NB4 (cell line): ENCODE measurements around the gene GARNL3.

Experiments used
- DNase-seq: peaks from one replicate; pipeline ENCODE4 v3.0.0; 2010; ENCODE audit warnings: low read depth
- H3K4me3 ChIP-seq: one replicate; pipeline ENCODE4 v1.5.1; 2011; ENCODE audit warnings: mild to moderate bottlenecking, low read depth, low read length, moderate library complexity
- MYC ChIP-seq: IDR thresholded peaks from 2 replicates; pipeline ENCODE4 v1.6.1; 2011; ENCODE audit warnings: low read depth, low read length
- POLR2A ChIP-seq: IDR thresholded peaks from 2 replicates; pipeline ENCODE4 v1.6.1; 2011; ENCODE audit warnings: mild to moderate bottlenecking; ENCODE audit not compliant: insufficient read length; ENCODE audit errors: extremely low read depth
- TF ChIP-seq, protein P1 (sequence below): IDR thresholded peaks from one replicate; pipeline ENCODE4 v1.5.1; 2012; ENCODE audit warnings: low read depth, low read length
- TF ChIP-seq, protein P2 (sequence below): IDR thresholded peaks from 2 replicates; pipeline ENCODE4 v1.6.1; 2011; ENCODE audit warnings: low read depth, low read length

Gene GARNL3

DNA sequence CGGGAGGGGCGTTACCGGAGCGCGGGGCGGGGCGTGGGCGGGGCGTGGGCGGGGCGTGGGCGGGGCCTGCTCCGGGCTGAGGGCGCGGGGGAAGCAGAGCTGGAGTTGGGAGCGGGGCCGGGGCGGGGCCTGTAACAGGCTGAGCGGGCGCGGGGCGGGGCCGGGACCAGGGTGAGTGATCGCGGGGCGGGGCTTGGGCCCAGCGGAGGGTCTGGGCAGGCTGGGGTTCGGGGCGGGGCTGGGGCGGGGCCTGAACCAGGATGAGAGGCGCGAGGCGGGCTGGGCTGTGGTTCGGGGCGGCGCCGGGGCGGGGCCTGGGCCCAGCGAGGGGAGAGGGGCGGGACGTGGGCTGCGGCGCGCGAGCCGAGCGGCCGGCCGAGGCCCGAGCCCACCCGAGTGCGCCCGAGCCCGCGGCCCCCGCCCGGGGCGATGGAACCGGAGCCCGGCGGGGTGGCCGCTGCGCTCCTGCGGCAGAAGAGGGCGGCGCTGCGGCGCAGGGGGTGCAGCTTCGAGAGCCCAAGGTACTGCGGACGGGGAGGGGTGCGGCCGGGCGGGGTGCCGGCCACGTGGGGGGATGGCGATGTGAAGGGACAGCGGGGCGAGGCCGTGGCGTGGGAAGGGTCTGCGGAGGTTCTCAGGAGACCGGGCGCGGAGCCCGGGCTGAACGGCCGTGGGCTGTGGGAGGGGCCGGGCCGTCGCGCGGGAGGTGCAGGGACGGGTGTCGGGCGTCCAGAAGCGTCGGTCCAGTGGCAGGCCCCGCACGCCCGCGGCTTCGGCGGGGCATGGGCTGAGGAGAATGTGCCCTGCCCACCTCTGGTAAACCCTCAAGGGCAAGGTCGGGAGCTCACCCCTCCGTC lies 39.5 kb upstream of the GARNL3 start:
- no peak for TF ChIP-seq POLR2A
- TF ChIP-seq MYC, result no peak
- TF ChIP-seq, protein P1, sequence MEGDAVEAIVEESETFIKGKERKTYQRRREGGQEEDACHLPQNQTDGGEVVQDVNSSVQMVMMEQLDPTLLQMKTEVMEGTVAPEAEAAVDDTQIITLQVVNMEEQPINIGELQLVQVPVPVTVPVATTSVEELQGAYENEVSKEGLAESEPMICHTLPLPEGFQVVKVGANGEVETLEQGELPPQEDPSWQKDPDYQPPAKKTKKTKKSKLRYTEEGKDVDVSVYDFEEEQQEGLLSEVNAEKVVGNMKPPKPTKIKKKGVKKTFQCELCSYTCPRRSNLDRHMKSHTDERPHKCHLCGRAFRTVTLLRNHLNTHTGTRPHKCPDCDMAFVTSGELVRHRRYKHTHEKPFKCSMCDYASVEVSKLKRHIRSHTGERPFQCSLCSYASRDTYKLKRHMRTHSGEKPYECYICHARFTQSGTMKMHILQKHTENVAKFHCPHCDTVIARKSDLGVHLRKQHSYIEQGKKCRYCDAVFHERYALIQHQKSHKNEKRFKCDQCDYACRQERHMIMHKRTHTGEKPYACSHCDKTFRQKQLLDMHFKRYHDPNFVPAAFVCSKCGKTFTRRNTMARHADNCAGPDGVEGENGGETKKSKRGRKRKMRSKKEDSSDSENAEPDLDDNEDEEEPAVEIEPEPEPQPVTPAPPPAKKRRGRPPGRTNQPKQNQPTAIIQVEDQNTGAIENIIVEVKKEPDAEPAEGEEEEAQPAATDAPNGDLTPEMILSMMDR, result no peak
- TF ChIP-seq, protein P2, sequence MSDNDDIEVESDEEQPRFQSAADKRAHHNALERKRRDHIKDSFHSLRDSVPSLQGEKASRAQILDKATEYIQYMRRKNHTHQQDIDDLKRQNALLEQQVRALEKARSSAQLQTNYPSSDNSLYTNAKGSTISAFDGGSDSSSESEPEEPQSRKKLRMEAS, result 0 out of 2 replicates have a peak, but pooled peaks have one; percentile 21
- no peak overlapping the region for H3K4me3 ChIP-seq
- DNase-seq, result peak; percentile 84

DNA sequence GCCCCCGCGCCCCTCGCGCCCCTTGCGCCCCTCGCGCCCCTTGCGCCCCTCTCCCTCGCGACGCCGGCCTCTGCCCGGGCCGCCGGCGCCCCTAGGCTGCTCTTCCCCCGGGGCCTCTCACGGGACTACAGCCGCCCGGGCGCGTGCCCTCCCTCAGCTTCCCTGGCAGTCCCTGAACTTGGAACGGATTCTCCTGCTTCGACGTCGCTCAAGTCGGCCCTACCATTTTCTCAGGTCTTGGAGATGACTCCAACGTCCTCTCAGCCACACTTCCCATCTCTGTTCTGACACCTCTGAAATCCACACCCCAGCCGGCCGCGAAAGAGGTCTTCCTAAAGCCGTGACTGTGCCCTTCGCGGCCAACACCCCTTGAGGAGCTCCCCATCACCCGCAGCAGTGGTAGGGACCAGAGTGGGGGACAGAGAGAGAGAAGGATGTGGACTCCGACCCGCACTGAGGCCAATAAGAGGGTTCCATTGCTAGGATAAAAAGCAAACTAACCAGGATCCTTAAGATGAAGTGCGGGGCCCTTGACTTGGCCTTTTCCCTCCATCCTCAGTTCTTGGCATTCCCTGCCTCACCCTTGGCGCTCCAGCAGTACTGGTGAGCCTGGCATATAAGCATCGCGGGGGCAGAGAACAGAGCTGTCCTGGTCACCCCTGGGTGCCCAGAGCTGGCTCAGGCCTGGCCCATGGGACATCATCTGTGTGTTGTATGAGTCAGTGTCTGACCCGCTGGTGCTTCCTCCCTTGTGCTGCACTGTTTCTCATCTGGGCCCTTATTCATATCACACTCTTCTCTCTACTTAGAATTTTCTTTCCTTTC lies 38.6 kb upstream of the GARNL3 start:
- H3K4me3 ChIP-seq, result no peak overlapping the region
- TF ChIP-seq MYC (no peak), POLR2A (no peak)
- TF ChIP-seq, protein P1, result no peak
- TF ChIP-seq, protein P2, result no peak
- DNase-seq, result peak; percentile 25

DNA sequence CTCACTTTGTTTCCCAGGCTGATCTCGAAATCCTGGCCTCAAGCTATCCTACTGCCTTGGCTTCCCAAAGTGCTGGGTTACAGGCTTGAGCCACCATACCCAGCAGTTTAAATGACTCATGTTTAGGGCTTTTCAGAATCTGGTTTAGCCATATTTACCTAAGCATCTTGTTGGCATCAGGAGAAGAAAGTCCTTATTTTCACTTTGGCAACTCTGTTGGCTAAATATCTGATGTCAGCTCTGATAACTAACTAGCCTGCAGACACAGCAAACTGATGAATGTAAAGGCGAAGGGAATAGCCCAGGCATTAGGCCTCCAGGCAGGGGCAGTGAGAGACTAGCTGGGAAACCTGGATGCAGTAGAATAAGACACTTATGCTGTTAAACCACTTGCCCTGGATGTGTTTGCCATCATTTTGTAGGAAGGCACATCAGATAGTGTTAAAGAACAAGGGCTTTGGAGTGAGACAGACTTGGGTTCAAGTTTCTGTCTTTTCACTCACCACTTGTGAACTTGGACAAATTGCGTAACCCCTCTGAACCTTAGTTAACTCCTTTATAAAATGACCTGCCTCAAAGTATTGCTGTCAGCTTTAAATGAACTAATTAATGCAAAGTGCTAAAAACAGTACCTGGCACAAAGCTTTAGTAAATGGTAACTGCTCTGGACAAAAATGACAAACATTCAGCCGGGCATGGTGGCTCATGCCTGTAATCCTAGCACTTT lies 34.7 kb upstream of the GARNL3 start:
- TF ChIP-seq POLR2A, result no peak
- TF ChIP-seq, protein P1, result no peak
- no peak overlapping the region for H3K4me3 ChIP-seq
- DNase-seq, result no peak

DNA sequence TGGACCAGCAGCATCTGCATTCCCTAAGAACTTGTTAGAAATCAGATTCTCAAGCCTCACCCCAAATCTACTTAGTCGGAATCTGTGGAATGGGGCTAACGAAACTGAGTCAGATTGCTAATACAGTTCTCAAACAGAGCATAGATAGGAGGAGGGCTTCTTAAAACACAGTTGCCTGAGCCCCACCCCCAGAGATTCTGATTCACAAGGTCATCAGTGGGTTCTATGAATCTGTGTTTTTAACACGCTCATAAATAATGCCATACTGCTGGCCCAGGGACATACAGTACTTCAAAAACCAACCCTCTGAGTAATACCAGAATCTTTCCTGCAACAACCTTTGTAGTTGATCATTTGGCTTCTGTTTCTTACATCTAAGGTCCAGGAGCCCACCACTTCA lies 32.9 kb upstream of the GARNL3 start:
- no peak for DNase-seq
- H3K4me3 ChIP-seq, result no peak overlapping the region
- TF ChIP-seq POLR2A, result no peak
- TF ChIP-seq, protein P2, result no peak
- TF ChIP-seq, protein P1, result no peak
- no peak for TF ChIP-seq MYC

DNA sequence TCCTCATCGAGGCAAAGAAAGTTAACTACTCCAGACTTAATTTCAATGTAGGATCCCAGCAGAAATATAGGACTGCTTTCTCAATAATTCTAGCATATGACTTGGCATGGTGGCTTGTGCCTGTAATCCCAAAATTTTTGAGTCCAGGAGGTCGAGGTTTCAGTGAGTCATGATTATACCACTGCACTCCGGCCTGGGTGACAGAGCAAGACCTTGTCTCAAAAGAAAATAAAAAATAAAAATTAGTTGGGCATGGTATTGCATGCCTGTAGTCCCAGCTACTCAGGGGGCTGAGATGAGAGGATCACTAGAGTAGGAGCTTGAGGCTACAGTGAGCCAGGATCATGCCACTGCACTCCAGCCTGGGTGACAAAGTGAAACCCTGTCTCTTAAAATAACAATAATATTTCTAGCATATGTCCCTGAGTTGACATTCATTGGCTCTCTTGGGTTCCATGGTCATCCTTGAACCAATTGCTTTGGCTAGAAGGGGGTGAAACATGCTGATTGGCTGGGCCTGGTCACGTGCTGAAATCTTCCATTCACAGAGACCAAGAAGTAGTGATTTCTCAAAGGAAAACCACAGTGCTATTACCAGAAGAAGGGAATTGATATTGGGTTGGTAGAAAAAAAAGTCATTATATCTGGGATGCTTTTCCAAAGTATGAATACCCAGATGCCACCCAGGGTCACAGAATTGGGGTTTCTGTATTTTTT lies 31.6 kb upstream of the GARNL3 start:
- H3K4me3 ChIP-seq, result no peak overlapping the region
- TF ChIP-seq, protein P1, result no peak
- TF ChIP-seq POLR2A, result no peak
- TF ChIP-seq, protein P2, result no peak
- TF ChIP-seq MYC, result no peak
- DNase-seq, result no peak
